Nephron progenitor cell (in vitro differentiated cells): ENCODE measurements around the gene SEC22A.

Experiments used
- DNase-seq: peaks from one replicate; pipeline ENCODE4 v3.0.0; 2021
- H3K27ac Mint-ChIP-seq: 2 replicates; pipeline ENCODE4 v1.8.0; 2021; ENCODE audit warnings: mild to moderate bottlenecking, moderate library complexity, mixed read lengths
- H3K27me3 Mint-ChIP-seq: 2 replicates; pipeline ENCODE4 v1.8.0; 2021; ENCODE audit warnings: mild to moderate bottlenecking, low read depth, mixed read lengths; ENCODE audit not compliant: poor library complexity
- H3K36me3 Mint-ChIP-seq: 2 replicates; pipeline ENCODE4 v1.8.0; 2021; ENCODE audit warnings: low read depth, mixed read lengths
- H3K4me1 Mint-ChIP-seq: 2 replicates; pipeline ENCODE4 v1.8.0; 2021; ENCODE audit warnings: mixed read lengths
- H3K4me3 Mint-ChIP-seq: 2 replicates; pipeline ENCODE4 v1.8.0; 2021; ENCODE audit warnings: mild to moderate bottlenecking, moderate library complexity, mixed read lengths
- H3K9me3 Mint-ChIP-seq: 2 replicates; pipeline ENCODE4 v1.8.0; 2021; ENCODE audit warnings: mild to moderate bottlenecking, moderate library complexity, mixed read lengths
- TF ChIP-seq, protein P1 (sequence below): fragments of 200-600 bp; sonication (generic); IDR thresholded peaks from 2 replicates; pipeline ENCODE4 v1.5.0; 2021; ENCODE audit warnings: antibody characterized with exemption

The SEC22A gene

DNA sequence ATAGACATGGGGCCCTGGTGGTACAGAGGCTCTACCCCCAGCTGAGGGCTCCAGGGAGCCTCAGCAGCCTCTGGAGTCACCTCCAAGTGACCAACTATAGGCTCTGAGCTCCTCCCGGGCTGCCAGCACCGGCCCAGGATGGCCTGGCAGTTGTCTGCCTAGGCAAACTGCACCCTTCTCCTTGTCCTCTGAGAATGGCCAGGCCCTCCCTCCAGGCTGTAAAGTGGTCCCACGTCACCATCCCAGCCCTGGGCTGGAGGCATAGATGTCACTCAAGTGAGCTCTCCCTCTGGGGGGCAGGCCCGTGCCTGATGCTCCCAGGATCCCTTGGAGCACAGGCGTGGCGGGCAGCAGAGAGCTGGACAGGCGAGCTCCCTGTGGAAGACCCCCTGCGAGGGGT, 120.1 kb downstream of the SEC22A start:
- Mint-ChIP-seq H3K9me3 (no peaks in the 10 kb centered on the region), H3K4me1 (peaks cover 9% of the 10 kb centered on the region), H3K27ac (no peak overlapping the region), H3K36me3 (peaks cover 4% of the 10 kb centered on the region), H3K27me3 (peaks cover 27% of the 10 kb centered on the region), H3K4me3 (no peak overlapping the region)
- TF ChIP-seq, protein P1, sequence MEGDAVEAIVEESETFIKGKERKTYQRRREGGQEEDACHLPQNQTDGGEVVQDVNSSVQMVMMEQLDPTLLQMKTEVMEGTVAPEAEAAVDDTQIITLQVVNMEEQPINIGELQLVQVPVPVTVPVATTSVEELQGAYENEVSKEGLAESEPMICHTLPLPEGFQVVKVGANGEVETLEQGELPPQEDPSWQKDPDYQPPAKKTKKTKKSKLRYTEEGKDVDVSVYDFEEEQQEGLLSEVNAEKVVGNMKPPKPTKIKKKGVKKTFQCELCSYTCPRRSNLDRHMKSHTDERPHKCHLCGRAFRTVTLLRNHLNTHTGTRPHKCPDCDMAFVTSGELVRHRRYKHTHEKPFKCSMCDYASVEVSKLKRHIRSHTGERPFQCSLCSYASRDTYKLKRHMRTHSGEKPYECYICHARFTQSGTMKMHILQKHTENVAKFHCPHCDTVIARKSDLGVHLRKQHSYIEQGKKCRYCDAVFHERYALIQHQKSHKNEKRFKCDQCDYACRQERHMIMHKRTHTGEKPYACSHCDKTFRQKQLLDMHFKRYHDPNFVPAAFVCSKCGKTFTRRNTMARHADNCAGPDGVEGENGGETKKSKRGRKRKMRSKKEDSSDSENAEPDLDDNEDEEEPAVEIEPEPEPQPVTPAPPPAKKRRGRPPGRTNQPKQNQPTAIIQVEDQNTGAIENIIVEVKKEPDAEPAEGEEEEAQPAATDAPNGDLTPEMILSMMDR = no peak
- no peak for DNase-seq

DNA sequence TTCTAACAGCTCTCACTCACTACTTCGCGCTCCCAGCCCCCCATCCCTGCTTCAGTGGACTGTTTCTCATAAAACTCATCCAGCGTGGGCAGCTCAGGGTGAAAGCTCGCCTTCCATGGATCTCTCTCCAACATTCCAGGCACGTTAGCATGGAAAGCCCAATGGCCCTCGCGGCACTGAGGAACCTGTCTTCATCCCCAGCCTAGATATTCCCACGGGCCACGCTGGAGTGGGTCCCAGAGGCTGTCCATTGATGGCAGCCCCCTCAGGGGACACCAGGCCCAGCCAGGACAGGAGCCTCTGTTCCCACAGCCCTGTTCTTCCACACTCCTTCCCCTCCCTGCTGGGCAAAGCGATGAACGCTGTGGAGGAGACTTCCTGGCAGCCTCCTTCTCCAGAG, 121.1 kb downstream of the SEC22A start:
- DNase-seq = no peak
- Mint-ChIP-seq H3K4me3 (no peak overlapping the region), H3K27me3 (peaks cover 33% of the 10 kb centered on the region), H3K27ac (no peak overlapping the region), H3K4me1 (peaks cover 9% of the 10 kb centered on the region), H3K9me3 (no peaks in the 10 kb centered on the region), H3K36me3 (peaks cover 4% of the 10 kb centered on the region)
- TF ChIP-seq, protein P1 = no peak
